OCI-LY1 (cell line): Measurements from ENCODE around the gene HENMT1.

ENCODE experiments used
- H2AFZ ChIP-seq: fragments of 200-600 bp; sonication (generic), shearing (Covaris generic); 2 replicates; pipeline ENCODE4 v1.6.0; 2014; ENCODE audit warnings: antibody characterized with exemption, mild to moderate bottlenecking, low read length
- H3F3A ChIP-seq: fragments of 200-600 bp; sonication (generic), shearing (Covaris generic); 2 replicates; pipeline ENCODE4 v1.6.0; 2014; ENCODE audit warnings: mild to moderate bottlenecking, antibody characterized with exemption, low read length, moderate library complexity; ENCODE audit not compliant: insufficient read depth
- H3K27ac ChIP-seq: fragments of 200-600 bp; sonication (generic); 2 replicates; pipeline ENCODE4 v1.5.1; 2014; ENCODE audit warnings: low read length, mixed run types, mild to moderate bottlenecking, low read depth; ENCODE audit not compliant: poor library complexity, severe bottlenecking
- H3K27me3 ChIP-seq: fragments of 200-600 bp; sonication (generic); 2 replicates; pipeline ENCODE4 v1.6.0; 2014; ENCODE audit warnings: antibody characterized with exemption, mild to moderate bottlenecking, low read length, moderate library complexity; ENCODE audit not compliant: insufficient read depth
- H3K36me3 ChIP-seq: fragments of 200-600 bp; sonication (generic); 2 replicates; pipeline ENCODE4 v1.6.1; 2014; ENCODE audit warnings: mild to moderate bottlenecking, antibody characterized with exemption, low read length, moderate library complexity, mixed read lengths; ENCODE audit not compliant: insufficient read depth
- H3K4me1 ChIP-seq: fragments of 200-600 bp; sonication (generic); 2 replicates; pipeline ENCODE4 v1.5.1; 2014; ENCODE audit warnings: mild to moderate bottlenecking, low read length, moderate library complexity; ENCODE audit not compliant: insufficient read depth, severe bottlenecking
- H3K4me2 ChIP-seq: fragments of 200-600 bp; sonication (generic), shearing (Covaris generic); 2 replicates; pipeline ENCODE4 v1.6.1; 2014; ENCODE audit warnings: low read length
- H3K4me3 ChIP-seq: fragments of 200-600 bp; sonication (generic); 2 replicates; pipeline ENCODE4 v1.5.1; 2014; ENCODE audit warnings: low read length, low read depth, mild to moderate bottlenecking, mixed read lengths; ENCODE audit not compliant: poor library complexity, severe bottlenecking
- H3K79me2 ChIP-seq: fragments of 200-600 bp; shearing (Covaris generic); 2 replicates; pipeline ENCODE4 v1.6.1; 2016; ENCODE audit warnings: mixed run types, low read length, mixed read lengths; ENCODE audit not compliant: insufficient read depth
- H3K9ac ChIP-seq: fragments of 200-600 bp; sonication (generic), shearing (Covaris generic); 2 replicates; pipeline ENCODE4 v1.6.1; 2014; ENCODE audit warnings: mild to moderate bottlenecking, low read length, mixed read lengths
- H3K9me2 ChIP-seq: fragments of 200-600 bp; sonication (generic), shearing (Covaris generic); 2 replicates; pipeline ENCODE4 v1.6.1; 2014; ENCODE audit warnings: low read depth, mild to moderate bottlenecking, low read length, mixed read lengths
- H3K9me3 ChIP-seq: fragments of 200-600 bp; shearing (Covaris generic); 2 replicates; pipeline ENCODE4 v1.6.1; 2014; ENCODE audit warnings: low read length, mixed read lengths
- H4K20me1 ChIP-seq: fragments of 200-600 bp; sonication (generic), shearing (Covaris generic); 2 replicates; pipeline ENCODE4 v1.6.0; 2016; ENCODE audit warnings: mild to moderate bottlenecking, low read length; ENCODE audit not compliant: insufficient read depth
- CTCF ChIP-seq: fragments of 200-600 bp; sonication (generic), shearing (Covaris generic); IDR thresholded peaks from 2 replicates; pipeline ENCODE4 v1.5.1; 2017; ENCODE audit warnings: mild to moderate bottlenecking, antibody characterized with exemption, low read length, moderate library complexity, mixed read lengths
- EZH2 ChIP-seq: fragments of 200-600 bp; sonication (generic), shearing (Covaris generic); IDR thresholded peaks from 2 replicates; pipeline ENCODE4 v1.8.0; 2017; ENCODE audit warnings: borderline replicate concordance, mixed run types, mild to moderate bottlenecking, antibody characterized with exemption, low read length, moderate library complexity, mixed read lengths

HENMT1 gene

GRCh38 chr1:108661030-108661609 is at the start of gene HENMT1:
Gene HENMT1, minus strand, starts transcription at chr1:108661093. Its CDS starts 1,209 bp downstream, at chr1:108659884.
- no peaks in the 10 kb centered on the region for H3K79me2 ChIP-seq
- H3K4me3 ChIP-seq, result peak within 1 kb of the TSS; percentile 61
- H3K9me2 ChIP-seq, result no peaks in the 10 kb centered on the region

GRCh38 chr1:108708691-108709660 is 48.1 kb upstream of the HENMT1 start:
- Histone ChIP-seq H2AFZ (no peak overlapping the region), H3K4me3 (no peak overlapping the region), H3K9ac (no peak overlapping the region), H3K79me2 (no peaks in the 10 kb centered on the region), H3K27me3 (no peaks in the 10 kb centered on the region), H3K4me2 (no peak overlapping the region), H3K4me1 (peaks cover 4% of the 10 kb centered on the region), H3K27ac (no peak overlapping the region), H3K9me3 (no peaks in the 10 kb centered on the region), H4K20me1 (no peaks in the 10 kb centered on the region), H3K36me3 (no peaks in the 10 kb centered on the region), H3F3A (no peaks in the 10 kb centered on the region), H3K9me2 (no peaks in the 10 kb centered on the region)
- TF ChIP-seq EZH2 (no peak), CTCF (peak; percentile 72)

More at GRCh38 chr1:108661030-108661609, at the start of gene HENMT1:
- Histone ChIP-seq H3K9me3 (no peaks in the 10 kb centered on the region), H3K27me3 (no peaks in the 10 kb centered on the region), H3K4me1 (peaks cover 20% of the 10 kb centered on the region), H3K9ac (peak within 1 kb of the TSS; percentile 75), H3F3A (no peaks in the 10 kb centered on the region), H3K4me2 (peak within 1 kb of the TSS; percentile 72), H2AFZ (peak within 1 kb of the TSS; percentile 65; the same call in 1 of the 2 replicates), H4K20me1 (no peaks in the 10 kb centered on the region), H3K36me3 (no peaks in the 10 kb centered on the region), H3K27ac (peak within 1 kb of the TSS; percentile 65)
- TF ChIP-seq EZH2 (no peak), CTCF (no peak)

GRCh38 chr1:108706643-108707042 is 45.8 kb upstream of the HENMT1 start:
- Histone ChIP-seq H3K9me3 (no peaks in the 10 kb centered on the region), H3K9me2 (no peaks in the 10 kb centered on the region), H3K36me3 (peaks cover 8% of the 10 kb centered on the region), H3K27me3 (no peaks in the 10 kb centered on the region), H4K20me1 (no peaks in the 10 kb centered on the region), H3K9ac (no peak overlapping the region), H3F3A (0 out of 2 replicates have a peak, but pooled peaks cover 3% of the 10 kb centered on the region), H3K27ac (no peak overlapping the region), H3K4me3 (no peak overlapping the region), H3K4me2 (no peak overlapping the region), H3K79me2 (no peaks in the 10 kb centered on the region), H3K4me1 (peaks cover 16% of the 10 kb centered on the region), H2AFZ (no peak overlapping the region)
- TF ChIP-seq CTCF (no peak), EZH2 (no peak)
